H9 (cell line): ENCODE results near the gene EIF3M. TPM values are rescaled to one million over a fixed set of nuclear protein-coding genes. Genes with fewer than 3 reads are reported as not detected.

Source experiments
- DNase-seq: peaks from one replicate; pipeline ENCODE4 v3.0.0-alpha.2; 2017
- H2AFZ ChIP-seq: one replicate; pipeline ENCODE4 v1.6.1; 2013; ENCODE audit warnings: mild to moderate bottlenecking, low read length, control low read depth, moderate library complexity
- H2AK5ac ChIP-seq: 2 replicates; pipeline ENCODE4 v1.6.1; 2013; ENCODE audit warnings: low read length, control low read depth, mixed read lengths; ENCODE audit not compliant: insufficient read length
- H2BK120ac ChIP-seq: one replicate; pipeline ENCODE4 v1.6.1; 2013; ENCODE audit warnings: low read depth, mild to moderate bottlenecking, low read length, control low read depth, inconsistent platforms; ENCODE audit not compliant: poor library complexity, severe bottlenecking
- H2BK12ac ChIP-seq: 2 replicates; pipeline ENCODE4 v1.6.1; 2013; ENCODE audit warnings: low read length, control low read depth, mixed read lengths, low read depth; ENCODE audit not compliant: insufficient read length
- H2BK15ac ChIP-seq: 2 replicates; pipeline ENCODE4 v1.6.1; 2013; ENCODE audit warnings: low read depth, low read length, control low read depth
- H2BK20ac ChIP-seq: one replicate; pipeline ENCODE4 v1.6.1; 2013; ENCODE audit warnings: low read depth, mild to moderate bottlenecking, low read length, control low read depth, inconsistent platforms; ENCODE audit not compliant: poor library complexity, severe bottlenecking
- H2BK5ac ChIP-seq: 2 replicates; pipeline ENCODE4 v1.6.1; 2013; ENCODE audit warnings: low read length, control low read depth, mixed read lengths; ENCODE audit not compliant: insufficient read length
- H3K14ac ChIP-seq: 2 replicates; pipeline ENCODE4 v1.6.1; 2013; ENCODE audit warnings: low read length, control low read depth; ENCODE audit not compliant: insufficient read depth
- H3K18ac ChIP-seq: 2 replicates; pipeline ENCODE4 v1.6.1; 2013; ENCODE audit warnings: low read depth, mild to moderate bottlenecking, mixed read lengths, low read length, control low read depth; ENCODE audit not compliant: insufficient read length
- H3K23ac ChIP-seq: 2 replicates; pipeline ENCODE4 v1.6.1; 2013; ENCODE audit warnings: low read length, control low read depth, mixed read lengths, low read depth; ENCODE audit not compliant: insufficient read length
- H3K23me2 ChIP-seq: 2 replicates; pipeline ENCODE4 v1.6.1; 2013; ENCODE audit warnings: low read depth, mild to moderate bottlenecking, mixed read lengths, low read length, control low read depth; ENCODE audit not compliant: insufficient read length, poor library complexity, severe bottlenecking
- H3K27ac ChIP-seq: 2 replicates; pipeline ENCODE4 v1.5.1; 2013; ENCODE audit warnings: low read length, control low read depth, mixed read lengths, low read depth; ENCODE audit not compliant: insufficient read length
- H3K27me3 ChIP-seq: 2 replicates; pipeline ENCODE4 v1.6.1; 2013; ENCODE audit warnings: low read length, control low read depth, inconsistent platforms; ENCODE audit not compliant: insufficient read depth
- H3K4ac ChIP-seq: 2 replicates; pipeline ENCODE4 v1.6.1; 2013; ENCODE audit warnings: low read depth, mild to moderate bottlenecking, control low read depth, inconsistent platforms, low read length, moderate library complexity
- H3K4me1 ChIP-seq: 2 replicates; pipeline ENCODE4 v1.6.1; 2013; ENCODE audit warnings: low read length, control low read depth, inconsistent platforms; ENCODE audit not compliant: insufficient read depth
- H3K4me2 ChIP-seq: 2 replicates; pipeline ENCODE4 v1.6.1; 2013; ENCODE audit warnings: low read length, control low read depth, mixed read lengths; ENCODE audit not compliant: insufficient read length, insufficient read depth
- H3K56ac ChIP-seq: 2 replicates; pipeline ENCODE4 v1.6.1; 2013; ENCODE audit warnings: low read depth, mild to moderate bottlenecking, mixed read lengths, low read length, control low read depth; ENCODE audit not compliant: insufficient read length
- H3K79me1 ChIP-seq: 2 replicates; pipeline ENCODE4 v1.6.1; 2013; ENCODE audit warnings: low read depth, mild to moderate bottlenecking, moderate library complexity, low read length, control low read depth, inconsistent platforms; ENCODE audit not compliant: insufficient read depth, poor library complexity, severe bottlenecking
- H3K79me2 ChIP-seq: 2 replicates; pipeline ENCODE4 v1.6.1; 2013; ENCODE audit warnings: low read length, control low read depth, inconsistent platforms; ENCODE audit not compliant: insufficient read depth
- H3K9ac ChIP-seq: 2 replicates; pipeline ENCODE4 v1.6.1; 2013; ENCODE audit warnings: low read length, control low read depth, mixed read lengths; ENCODE audit not compliant: insufficient read length; ENCODE audit errors: extremely low read depth
- H3K9me3 ChIP-seq: one replicate; pipeline ENCODE4 v1.6.1; 2013; ENCODE audit warnings: low read depth, low read length, inconsistent platforms; ENCODE audit not compliant: control insufficient read depth
- H3T11ph ChIP-seq: one replicate; pipeline ENCODE4 v1.6.1; 2013; ENCODE audit warnings: mild to moderate bottlenecking, low read length, control low read depth, inconsistent platforms
- H4K20me1 ChIP-seq: one replicate; pipeline ENCODE4 v1.6.1; 2013; ENCODE audit not compliant: control insufficient read depth, insufficient read length, insufficient read depth
- H4K5ac ChIP-seq: 2 replicates; pipeline ENCODE4 v1.6.1; 2013; ENCODE audit warnings: low read depth, mild to moderate bottlenecking, mixed read lengths, low read length, control low read depth; ENCODE audit not compliant: insufficient read length
- H4K8ac ChIP-seq: replicated peaks from 2 replicates; pipeline ENCODE4 v1.6.1; 2013; ENCODE audit warnings: low read length, control low read depth, mixed read lengths, low read depth; ENCODE audit not compliant: insufficient read length
- H4K91ac ChIP-seq: 2 replicates; pipeline ENCODE4 v1.6.1; 2013; ENCODE audit warnings: low read depth, mild to moderate bottlenecking, moderate library complexity, mixed read lengths, low read length, control low read depth; ENCODE audit not compliant: insufficient read length
- H3K27ac Mint-ChIP-seq, 3 experiments: 2 replicates in 2 of 3; 3 replicates in 1 of 3; pipeline ENCODE4 v1.8.0; 2020 to 2021; ENCODE audit warnings: mixed read lengths in 3 of 3, mild to moderate bottlenecking in 1 of 3, moderate library complexity in 1 of 3
- H3K27me3 Mint-ChIP-seq: 2 replicates; pipeline ENCODE4 v1.8.0; 2021; ENCODE audit warnings: low read depth, mild to moderate bottlenecking, moderate library complexity, mixed read lengths
- H3K36me3 Mint-ChIP-seq, 3 experiments: 2 replicates in 2 of 3; 3 replicates in 1 of 3; pipeline ENCODE4 v1.8.0; 2020 to 2021; ENCODE audit warnings: low read depth in 3 of 3, mixed read lengths in 3 of 3; ENCODE audit not compliant: insufficient read depth in 1 of 3
- H3K4me1 Mint-ChIP-seq, 2 experiments: 2 replicates each; pipeline ENCODE4 v1.8.0; 2020; ENCODE audit warnings: mixed read lengths in 2 of 2
- H3K4me3 Mint-ChIP-seq, 2 experiments: 2 replicates in 1 of 2; 3 replicates in 1 of 2; pipeline ENCODE4 v1.8.0; 2020 to 2021; ENCODE audit warnings: mild to moderate bottlenecking in 2 of 2, mixed read lengths in 2 of 2, moderate library complexity in 1 of 2
- H3K9me3 Mint-ChIP-seq, 2 experiments: 2 replicates in 1 of 2; 3 replicates in 1 of 2; pipeline ENCODE4 v1.8.0; 2020; ENCODE audit warnings: mild to moderate bottlenecking in 2 of 2, mixed read lengths in 2 of 2, moderate library complexity in 1 of 2
- CTCF ChIP-seq: fragments of 200-600 bp; sonication (generic); conservative IDR thresholded peaks from 3 replicates; pipeline ENCODE4 v1.8.0; 2021; ENCODE audit warnings: antibody characterized with exemption, mild to moderate bottlenecking
- WGBS: extraction: QIAGEN DNeasy Blood & Tissue Kit; methylation state at CpG from one replicate; pipeline ENCODE4 v1.1.7; 2013; ENCODE audit warnings: missing lambda C conversion rate, low lambda C conversion rate, mixed read lengths; ENCODE audit not compliant: insufficient read length; ENCODE audit errors: extremely low coverage; 5-methylcytosine and 5-hydroxymethylcytosine counted together
- total RNA-seq: library from RNA; stranded (reverse); gene quantifications from 2 replicates; pipeline ENCODE4 v1.2.1, GENCODE V29; 2021

The EIF3M gene
- total RNA-seq, 1 experiment from 2014 or later: 365 TPM

DNA sequence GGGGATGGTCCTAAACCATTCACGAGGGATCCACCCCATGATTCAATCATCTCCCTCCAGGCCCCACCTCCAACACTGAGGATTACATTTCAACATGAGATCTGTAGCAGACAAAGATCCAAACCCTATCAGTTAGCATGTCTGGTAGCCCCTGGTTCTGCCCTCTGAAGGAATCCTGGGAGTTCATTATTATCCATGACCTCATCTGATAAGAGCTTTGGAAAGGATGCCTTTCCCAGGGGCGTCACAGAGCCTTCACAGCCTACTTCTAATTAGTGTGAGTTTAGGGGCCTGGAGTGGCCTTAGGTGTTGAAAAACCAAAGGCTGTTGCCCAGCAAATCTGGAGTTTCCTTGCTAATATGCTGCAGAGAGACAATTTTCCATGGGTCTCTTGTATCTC is 8.6 kb upstream of the EIF3M start:
- no CpG with 5 or more reads among the region's 2 CpGs for WGBS
- Histone ChIP-seq H3K9me3 (no peaks in the 10 kb centered on the region), H4K20me1 (no peaks in the 10 kb centered on the region), H4K5ac (no peak overlapping the region), H2AK5ac (no peak overlapping the region), H3K27me3 (no peaks in the 10 kb centered on the region), H2BK120ac (no peak overlapping the region), H3K23me2 (no peaks in the 10 kb centered on the region), H4K8ac (no peak overlapping the region), H3K27ac (no peak overlapping the region), H3K23ac (no peak overlapping the region), H3K4ac (no peak overlapping the region), H3K14ac (no peak overlapping the region), H3K56ac (no peak overlapping the region), H3K18ac (no peak overlapping the region), H3K4me2 (no peak overlapping the region), H2BK12ac (no peak overlapping the region), H2BK20ac (no peak overlapping the region), H4K91ac (no peak overlapping the region), H3T11ph (no peak overlapping the region), H3K79me1 (no peaks in the 10 kb centered on the region), H2BK15ac (no peak overlapping the region), H3K9ac (no peak overlapping the region), H2AFZ (no peak overlapping the region), H2BK5ac (no peak overlapping the region), H3K4me1 (peaks cover 6% of the 10 kb centered on the region; the same call in 1 of the 2 replicates), H3K79me2 (no peaks in the 10 kb centered on the region)
- Mint-ChIP-seq H3K9me3 (peaks cover 0 to 5% of the 10 kb centered on the region in 2 experiments; a peak in 2 of 5 replicates), H3K4me1 (peaks cover 9 to 10% of the 10 kb centered on the region in 2 experiments), H3K27ac (no peak overlapping the region), H3K4me3 (no peak overlapping the region), H3K27me3 (peaks cover 9% of the 10 kb centered on the region), H3K36me3 (no peaks in the 10 kb centered on the region; a peak in 1 of 7 replicates)
- DNase-seq: no peak
- TF ChIP-seq CTCF: no peak
